AG09309 (cell line): ENCODE measurements around the gene TFB2M.
"Not testable (repeated sequence)": the region's sequence is repeated elsewhere in the genome, so short reads cannot be mapped to it uniquely, and the experiment has no call there.

ENCODE experiments used
- DNase-seq: peaks from one replicate; pipeline ENCODE4 v3.0.0-alpha.2; 2010; ENCODE audit warnings: low read depth
- H3K4me3 ChIP-seq: 2 replicates; pipeline ENCODE4 v1.5.1; 2011; ENCODE audit warnings: mild to moderate bottlenecking, low read depth, low read length, moderate library complexity; ENCODE audit not compliant: control insufficient read depth
- CTCF ChIP-seq: IDR thresholded peaks from 2 replicates; pipeline ENCODE4 v1.5.1; 2011; ENCODE audit warnings: mild to moderate bottlenecking, low read depth, low read length, inconsistent platforms; ENCODE audit not compliant: insufficient read depth, control insufficient read depth; ENCODE audit errors: missing control alignments

The TFB2M gene

GRCh38 chr1:246566128-246566812 lies at the start of gene TFB2M, which contains the start of gene CNST:
TSS of gene TFB2M (minus strand) at chr1:246566261. CDS start at chr1:246566138, 123 bp downstream.
TSS of gene CNST (plus strand) at chr1:246566456. CDS start at chr1:246591563, 25,107 bp downstream.
- DNase-seq: peak; percentile 97
- H3K4me3 ChIP-seq: peak within 1 kb of the TSS; percentile 75
- no peak for TF ChIP-seq CTCF

GRCh38 chr1:246613096-246613758 lies 47.2 kb upstream of the TFB2M start:
- H3K4me3 ChIP-seq: no peak overlapping the region
- no peak for DNase-seq
- TF ChIP-seq CTCF: no peak

GRCh38 chr1:246609632-246610031 lies 43.6 kb upstream of the TFB2M start:
- TF ChIP-seq CTCF: no peak
- peak; percentile 23 for DNase-seq
- H3K4me3 ChIP-seq: no peak overlapping the region

GRCh38 chr1:246608616-246609376 lies 42.7 kb upstream of the TFB2M start:
- peak; percentile 49 for DNase-seq
- no peak overlapping the region for H3K4me3 ChIP-seq
- peak; percentile 27 for TF ChIP-seq CTCF

- H3K4me3 ChIP-seq: no peak overlapping the region
- TF ChIP-seq CTCF: no peak
- no peak for DNase-seq
These were observed 41.4 kb upstream of the TFB2M start for GRCh38 chr1:246607462-246607861.

- not testable (repeated sequence) for H3K4me3 ChIP-seq, DNase-seq
These were observed 39.2 kb upstream of the TFB2M start for GRCh38 chr1:246605231-246605630.

GRCh38 chr1:246602194-246602593 lies 36.1 kb upstream of the TFB2M start:
- no peak for TF ChIP-seq CTCF
- no peak overlapping the region for H3K4me3 ChIP-seq
- DNase-seq: no peak
